ENCODE data around the gene PBX3.

The PBX3 gene

DNA sequence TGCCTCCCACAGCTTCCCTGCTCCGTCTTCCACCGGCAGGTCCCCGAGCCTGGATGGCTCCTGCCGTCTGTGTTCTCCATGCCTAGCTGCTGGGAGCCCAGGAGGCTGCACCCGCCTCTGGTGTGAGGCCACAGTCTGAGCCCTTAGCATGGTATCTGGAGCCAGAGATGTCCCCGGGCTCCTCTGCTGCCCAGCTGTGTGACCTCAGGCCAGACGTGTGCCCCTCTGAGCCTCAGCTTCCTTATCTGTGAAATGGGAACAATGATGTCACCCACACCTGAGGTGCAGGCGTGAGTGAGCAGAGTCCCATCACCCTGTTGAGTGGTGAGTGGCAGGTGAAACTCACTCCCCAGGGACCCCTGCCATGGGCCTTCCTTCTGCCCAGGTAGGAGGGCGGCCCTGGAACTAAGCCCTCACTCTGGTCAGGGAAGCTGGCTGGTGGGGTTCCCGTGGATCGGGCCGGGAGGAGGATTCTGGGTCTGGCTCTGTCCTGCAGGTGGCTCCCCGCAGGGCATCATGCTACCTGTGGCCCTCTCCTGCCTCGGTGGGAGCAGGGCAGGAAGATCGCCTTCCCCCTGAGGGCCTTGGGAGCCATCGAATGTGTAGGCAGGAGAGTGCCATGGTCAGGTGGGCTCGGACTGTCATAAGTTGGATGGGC is 239.0 kb downstream of the PBX3 start:
- Histone ChIP-seq H3K9me2 (replicated peaks; ENCODE audit: control insufficient read depth, low read length) (no peaks in the 10 kb centered on the region), H3K27ac (ENCODE audit: low read depth, low read length) (no peak overlapping the region), H3F3A (ENCODE audit: control insufficient read depth, insufficient read depth) (no peaks in the 10 kb centered on the region), H4K20me1 (ENCODE audit: control insufficient read depth, insufficient read depth, low read depth, low read length) (no peaks in the 10 kb centered on the region), H3K36me3 (ENCODE audit: control insufficient read depth, low read length) (no peaks in the 10 kb centered on the region), H3K9me3 (ENCODE audit: control insufficient read depth, insufficient read depth, low read length) (no peaks in the 10 kb centered on the region), H3K4me2 (ENCODE audit: low read length) (no peak overlapping the region), H3K27me3 (ENCODE audit: control insufficient read depth, low read length) (no peaks in the 10 kb centered on the region), H3K79me2 (ENCODE audit: control insufficient read depth, low read length) (no peaks in the 10 kb centered on the region), H3K4me1 (ENCODE audit: control insufficient read depth, low read length) (no peaks in the 10 kb centered on the region), H3K4me3 (ENCODE audit: low read length) (no peak overlapping the region)
- TF ChIP-seq, protein P1, sequence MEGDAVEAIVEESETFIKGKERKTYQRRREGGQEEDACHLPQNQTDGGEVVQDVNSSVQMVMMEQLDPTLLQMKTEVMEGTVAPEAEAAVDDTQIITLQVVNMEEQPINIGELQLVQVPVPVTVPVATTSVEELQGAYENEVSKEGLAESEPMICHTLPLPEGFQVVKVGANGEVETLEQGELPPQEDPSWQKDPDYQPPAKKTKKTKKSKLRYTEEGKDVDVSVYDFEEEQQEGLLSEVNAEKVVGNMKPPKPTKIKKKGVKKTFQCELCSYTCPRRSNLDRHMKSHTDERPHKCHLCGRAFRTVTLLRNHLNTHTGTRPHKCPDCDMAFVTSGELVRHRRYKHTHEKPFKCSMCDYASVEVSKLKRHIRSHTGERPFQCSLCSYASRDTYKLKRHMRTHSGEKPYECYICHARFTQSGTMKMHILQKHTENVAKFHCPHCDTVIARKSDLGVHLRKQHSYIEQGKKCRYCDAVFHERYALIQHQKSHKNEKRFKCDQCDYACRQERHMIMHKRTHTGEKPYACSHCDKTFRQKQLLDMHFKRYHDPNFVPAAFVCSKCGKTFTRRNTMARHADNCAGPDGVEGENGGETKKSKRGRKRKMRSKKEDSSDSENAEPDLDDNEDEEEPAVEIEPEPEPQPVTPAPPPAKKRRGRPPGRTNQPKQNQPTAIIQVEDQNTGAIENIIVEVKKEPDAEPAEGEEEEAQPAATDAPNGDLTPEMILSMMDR (IDR thresholded peaks at IDR 0.05; ENCODE audit: low read depth, low read length, poor library complexity, severe bottlenecking), result no peak
- no peak for TF ChIP-seq EZH2phosphoT487 (IDR thresholded peaks at IDR 0.05; ENCODE audit: borderline replicate concordance, low read length)

DNA sequence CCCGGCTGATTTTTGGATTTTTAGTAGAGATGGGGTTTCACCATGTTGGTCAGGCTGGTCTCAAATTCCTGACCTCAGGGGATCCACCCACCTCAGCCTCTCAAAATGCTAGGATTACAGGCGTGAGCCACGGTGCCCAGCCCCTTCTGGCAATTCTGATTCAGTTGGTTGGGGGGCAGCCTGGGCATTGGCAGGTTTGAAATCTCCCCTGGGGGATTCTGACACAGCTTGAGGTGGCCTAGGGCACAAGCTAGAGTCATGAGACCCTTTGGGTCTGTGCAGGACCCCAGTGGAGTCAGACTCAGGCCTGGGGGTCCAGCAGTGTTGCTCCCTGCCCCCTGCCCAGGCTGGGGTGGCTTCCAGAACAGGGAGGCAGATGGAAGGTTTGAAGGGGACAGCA is 239.8 kb downstream of the PBX3 start:
- H4K20me1 ChIP-seq (ENCODE audit: control insufficient read depth, insufficient read depth, low read depth, low read length), result no peaks in the 10 kb centered on the region
- TF ChIP-seq, protein P1 (IDR thresholded peaks at IDR 0.05; ENCODE audit: low read depth, low read length, poor library complexity, severe bottlenecking), result no peak
- TF ChIP-seq EZH2phosphoT487 (IDR thresholded peaks at IDR 0.05; ENCODE audit: borderline replicate concordance, low read length), result no peak
- H3K4me1 ChIP-seq (ENCODE audit: control insufficient read depth, low read length), result no peaks in the 10 kb centered on the region
- no peaks in the 10 kb centered on the region for H3K27me3 ChIP-seq (ENCODE audit: control insufficient read depth, low read length)
- no peak overlapping the region for H3K4me3 ChIP-seq (ENCODE audit: low read length)
- H3K9me3 ChIP-seq (ENCODE audit: control insufficient read depth, insufficient read depth, low read length), result no peaks in the 10 kb centered on the region
- H3K27ac ChIP-seq (ENCODE audit: low read depth, low read length), result no peak overlapping the region
- no peaks in the 10 kb centered on the region for H3K36me3 ChIP-seq (ENCODE audit: control insufficient read depth, low read length)
- no peak overlapping the region for H3K4me2 ChIP-seq (ENCODE audit: low read length)
- no peaks in the 10 kb centered on the region for H3K9me2 ChIP-seq (replicated peaks; ENCODE audit: control insufficient read depth, low read length)
- H3K79me2 ChIP-seq (ENCODE audit: control insufficient read depth, low read length), result no peaks in the 10 kb centered on the region
- H3F3A ChIP-seq (ENCODE audit: control insufficient read depth, insufficient read depth), result no peaks in the 10 kb centered on the region

DNA sequence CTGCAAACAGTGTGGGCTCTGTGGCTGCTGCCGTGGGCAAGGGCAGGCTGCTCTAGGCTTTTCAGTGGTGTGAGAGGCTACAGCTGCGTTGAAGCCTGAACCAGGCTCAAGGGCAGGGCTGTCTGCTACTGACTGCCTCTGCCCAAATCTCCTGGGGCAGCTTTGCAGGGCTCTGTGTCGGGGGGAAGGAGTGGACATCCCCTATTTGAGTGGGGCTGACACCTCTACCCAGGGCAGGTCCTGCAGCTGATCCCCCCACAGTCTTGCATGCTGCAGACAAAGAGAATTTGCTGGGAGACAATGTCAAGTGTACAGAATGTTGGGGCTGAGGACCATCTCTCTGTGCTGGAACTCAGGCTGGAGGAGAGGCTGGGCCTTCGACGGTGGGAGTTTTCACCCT is 240.2 kb downstream of the PBX3 start:
- H3K4me2 ChIP-seq (ENCODE audit: low read length), result no peak overlapping the region
- H4K20me1 ChIP-seq (ENCODE audit: control insufficient read depth, insufficient read depth, low read depth, low read length), result no peaks in the 10 kb centered on the region
- no peaks in the 10 kb centered on the region for H3K27me3 ChIP-seq (ENCODE audit: control insufficient read depth, low read length)
- TF ChIP-seq EZH2phosphoT487 (IDR thresholded peaks at IDR 0.05; ENCODE audit: borderline replicate concordance, low read length), result no peak
- TF ChIP-seq, protein P1 (IDR thresholded peaks at IDR 0.05; ENCODE audit: low read depth, low read length, poor library complexity, severe bottlenecking), result no peak
- H3K36me3 ChIP-seq (ENCODE audit: control insufficient read depth, low read length), result no peaks in the 10 kb centered on the region
- no peaks in the 10 kb centered on the region for H3F3A ChIP-seq (ENCODE audit: control insufficient read depth, insufficient read depth)
- H3K9me2 ChIP-seq (replicated peaks; ENCODE audit: control insufficient read depth, low read length), result no peaks in the 10 kb centered on the region
- no peaks in the 10 kb centered on the region for H3K4me1 ChIP-seq (ENCODE audit: control insufficient read depth, low read length)
- H3K79me2 ChIP-seq (ENCODE audit: control insufficient read depth, low read length), result no peaks in the 10 kb centered on the region
- H3K9me3 ChIP-seq (ENCODE audit: control insufficient read depth, insufficient read depth, low read length), result no peaks in the 10 kb centered on the region
- no peak overlapping the region for H3K4me3 ChIP-seq (ENCODE audit: low read length)
- H3K27ac ChIP-seq (ENCODE audit: low read depth, low read length), result no peak overlapping the region
